Suprapubic skin (tissue), 4 donors: Measurements from ENCODE around the gene PPP1R3G. TPM values are rescaled to one million over a fixed set of nuclear protein-coding genes. Genes with fewer than 3 reads are reported as not detected.

Experiments used
- DNase-seq, 2 donors: peaks; one replicate each; pipeline ENCODE4 v3.0.0-alpha.2; 2019; ENCODE audit warnings: low spot score in 2 of 2
- H3K27ac ChIP-seq: fragments of 200-600 bp; sonication (generic); one replicate; pipeline ENCODE4 v1.5.1; 2019
- H3K27me3 ChIP-seq: fragments of 200-600 bp; sonication (generic); one replicate; pipeline ENCODE4 v1.5.1; 2019
- H3K36me3 ChIP-seq: fragments of 200-600 bp; sonication (generic); one replicate; pipeline ENCODE4 v1.5.1; 2019
- H3K4me1 ChIP-seq: fragments of 200-600 bp; sonication (generic); one replicate; pipeline ENCODE4 v1.5.1; 2019
- H3K4me3 ChIP-seq: fragments of 200-600 bp; sonication (generic); one replicate; pipeline ENCODE4 v1.5.1; 2019; ENCODE audit warnings: mild to moderate bottlenecking
- H3K9me3 ChIP-seq: fragments of 200-600 bp; sonication (generic); one replicate; pipeline ENCODE4 v1.5.1; 2019
- CTCF ChIP-seq, 2 donors: fragments of 200-600 bp in 1 of 2; fragments of 450-650 bp in 1 of 2; sonication (generic) in 1 of 2; IDR thresholded peaks; one replicate each; pipeline ENCODE4 v1.5.1; 2016 to 2019; ENCODE audit warnings: antibody characterized with exemption in 2 of 2, mild to moderate bottlenecking in 1 of 2, moderate library complexity in 1 of 2
- EP300 ChIP-seq: sonication (generic); formaldehyde crosslinking; IDR thresholded peaks from one replicate; pipeline ENCODE4 v1.6.1; 2017; ENCODE audit warnings: antibody characterized with exemption
- POLR2A ChIP-seq, 2 donors: fragments of 450-650 bp; IDR thresholded peaks; one replicate each; pipeline ENCODE4 v1.6.1; 2017; ENCODE audit warnings: antibody characterized with exemption in 2 of 2, mild to moderate bottlenecking in 2 of 2, moderate library complexity in 2 of 2
- POLR2AphosphoS5 ChIP-seq, 3 donors: sonication (generic); formaldehyde crosslinking; IDR thresholded peaks; one replicate each; pipeline ENCODE4 v1.6.1; 2017; ENCODE audit warnings: antibody characterized with exemption in 3 of 3
- WGBS: methylation state at CpG from one replicate; pipeline ENCODE4 v1.1.5; 2018; 5-methylcytosine and 5-hydroxymethylcytosine counted together
- total RNA-seq, 4 donors: library from RNA; depleted of rRNA; stranded (reverse); fragments of >200 nt; gene quantifications; one replicate each; pipeline ENCODE4 v1.1.0, GENCODE V29; 2016

The PPP1R3G gene
- total RNA-seq, 4 donors from 2014 or later: 0.38 to 0.80 (median 0.67) TPM

- H3K4me3 ChIP-seq: no peak overlapping the region
- WGBS: 54% methylated on average over 4 of the region's 4 CpGs
Observed at GRCh38 chr6:5126214-5126613, 41.1 kb downstream of the PPP1R3G start.

GRCh38 chr6:5127106-5127687 is 42.1 kb downstream of the PPP1R3G start:
- H3K27ac ChIP-seq: no peak overlapping the region
- peak in 1 of 2 donors; percentile 55 for DNase-seq
- TF ChIP-seq POLR2AphosphoS5 (IDR thresholded peaks at IDR 0.05) (no peak), POLR2A (IDR thresholded peaks at IDR 0.05) (no peak), EP300 (no peak), CTCF (IDR thresholded peaks at IDR 0.05) (no peak)
- H3K27me3 ChIP-seq: no peaks in the 10 kb centered on the region
- H3K9me3 ChIP-seq: no peaks in the 10 kb centered on the region
- H3K4me3 ChIP-seq: no peak overlapping the region
- no peaks in the 10 kb centered on the region for H3K36me3 ChIP-seq
- peaks cover 2% of the 10 kb centered on the region for H3K4me1 ChIP-seq
- 90% methylated on average over 8 of the region's 8 CpGs for WGBS

More at GRCh38 chr6:5126214-5126613, 41.1 kb downstream of the PPP1R3G start:
- H3K4me1 ChIP-seq: no peaks in the 10 kb centered on the region
- H3K36me3 ChIP-seq: no peaks in the 10 kb centered on the region
- TF ChIP-seq EP300 (no peak), POLR2A (IDR thresholded peaks at IDR 0.05) (no peak), CTCF (IDR thresholded peaks at IDR 0.05) (no peak)
- H3K9me3 ChIP-seq: no peaks in the 10 kb centered on the region
- H3K27me3 ChIP-seq: no peaks in the 10 kb centered on the region
- DNase-seq: no peak
- no peak overlapping the region for H3K27ac ChIP-seq

GRCh38 chr6:5128351-5128750 is 43.2 kb downstream of the PPP1R3G start:
- H3K27me3 ChIP-seq: no peaks in the 10 kb centered on the region
- H3K9me3 ChIP-seq: no peaks in the 10 kb centered on the region
- no peaks in the 10 kb centered on the region for H3K36me3 ChIP-seq
- H3K4me3 ChIP-seq: no peak overlapping the region
- H3K4me1 ChIP-seq: peaks cover 12% of the 10 kb centered on the region
- 88% methylated on average over 4 of the region's 4 CpGs for WGBS
- TF ChIP-seq POLR2A (IDR thresholded peaks at IDR 0.05): no peak
- TF ChIP-seq POLR2AphosphoS5 (IDR thresholded peaks at IDR 0.05): no peak
- no peak for TF ChIP-seq EP300
- no peak for TF ChIP-seq CTCF (IDR thresholded peaks at IDR 0.05)
- DNase-seq: peak in 1 of 2 donors; percentile 28
- H3K27ac ChIP-seq: no peak overlapping the region

GRCh38 chr6:5130135-5130866 is 45.2 kb downstream of the PPP1R3G start:
- no peaks in the 10 kb centered on the region for H3K36me3 ChIP-seq
- no peaks in the 10 kb centered on the region for H3K27me3 ChIP-seq
- no peak overlapping the region for H3K4me3 ChIP-seq
- no peak overlapping the region for H3K27ac ChIP-seq
- peaks cover 12% of the 10 kb centered on the region for H3K4me1 ChIP-seq
- peak in 1 of 2 donors; percentile 74 for DNase-seq
- WGBS: 81% methylated on average over 10 of the region's 10 CpGs
- no peaks in the 10 kb centered on the region for H3K9me3 ChIP-seq
- TF ChIP-seq POLR2A (IDR thresholded peaks at IDR 0.05) (no peak), CTCF (IDR thresholded peaks at IDR 0.05) (no peak), EP300 (no peak), POLR2AphosphoS5 (IDR thresholded peaks at IDR 0.05) (no peak)

- Histone ChIP-seq H3K27ac (no peak overlapping the region), H3K27me3 (no peaks in the 10 kb centered on the region), H3K36me3 (no peaks in the 10 kb centered on the region), H3K4me1 (peaks cover 12% of the 10 kb centered on the region), H3K4me3 (peak overlapping the region; percentile 17), H3K9me3 (no peaks in the 10 kb centered on the region)
- WGBS: 46% methylated on average over 7 of the region's 7 CpGs
- TF ChIP-seq POLR2AphosphoS5 (IDR thresholded peaks at IDR 0.05) (no peak), POLR2A (IDR thresholded peaks at IDR 0.05) (no peak), CTCF (IDR thresholded peaks at IDR 0.05) (no peak), EP300 (no peak)
- DNase-seq: peak in 1 of 2 donors; percentile 78
Observed at GRCh38 chr6:5132731-5133130, 47.6 kb downstream of the PPP1R3G start.
